Transverse colon (tissue), 3 donors: Measurements from ENCODE around the gene WSB1.

Source experiments
- CTCF ChIP-seq, 5 experiments: fragments of 200-600 bp in 3 of 5; fragments of 450-650 bp in 2 of 5; sonication (generic) in 3 of 5; IDR thresholded peaks; 1 replicate in 2 of 5; 2 replicates in 3 of 5; pipeline ENCODE4 v1.5.1; 2016 to 2017; ENCODE audit warnings: antibody characterized with exemption in 5 of 5, inconsistent platforms in 3 of 5, mild to moderate bottlenecking in 2 of 5, moderate library complexity in 1 of 5
- EP300 ChIP-seq: sonication (generic); formaldehyde crosslinking; IDR thresholded peaks from one replicate; pipeline ENCODE4 v1.6.1; 2017; ENCODE audit warnings: antibody characterized with exemption, low read depth
- POLR2A ChIP-seq: fragments of 450-650 bp; IDR thresholded peaks from one replicate; pipeline ENCODE4 v1.6.1; 2016; ENCODE audit warnings: antibody characterized with exemption, mild to moderate bottlenecking, moderate library complexity

GRCh38 chr17:27327397-27327796, 33.5 kb downstream of the WSB1 start:
- no peak for TF ChIP-seq POLR2A
- TF ChIP-seq EP300, result no peak
- TF ChIP-seq CTCF (IDR thresholded peaks at IDR 0.05), result no peak
